GM20431 (cell line): Measurements from ENCODE around the gene EIPR1.

Experiments
- in situ Hi-C: fragments of 300-500 bp; cut with MseI, MboI; formaldehyde crosslinking; loops from one replicate; pipeline ENCODE4 v1.15.0; 2020; ENCODE audit warnings: low sequenced_read_pairs; ENCODE audit not compliant: unreplicated experiment

Gene EIPR1

GRCh38 chr2:3278521-3279218 lies 98.9 kb downstream of the EIPR1 start:
- in situ Hi-C loops, result no loop called here

- in situ Hi-C loops, result no loop called here
Measured at GRCh38 chr2:3277748-3278520, 99.7 kb downstream of the EIPR1 start.

- in situ Hi-C loops, result no loop called here
Measured at GRCh38 chr2:3277050-3277747, 100.4 kb downstream of the EIPR1 start.

- in situ Hi-C loops, result no loop called here
Measured at GRCh38 chr2:3272761-3273160, 104.9 kb downstream of the EIPR1 start.

- in situ Hi-C loops, result no loop called here
Measured at GRCh38 chr2:3270095-3270478, 107.5 kb downstream of the EIPR1 start.

GRCh38 chr2:3269425-3270094 lies 108.1 kb downstream of the EIPR1 start:
- in situ Hi-C loops, result no loop called here

- in situ Hi-C loops, result no loop called here
Measured at GRCh38 chr2:3268705-3269029, 109.0 kb downstream of the EIPR1 start.

- in situ Hi-C loops, result no loop called here
Measured at GRCh38 chr2:3267869-3268704, 109.5 kb downstream of the EIPR1 start.

- in situ Hi-C loops, result no loop called here
Measured at GRCh38 chr2:3266925-3267867, 110.4 kb downstream of the EIPR1 start.

- in situ Hi-C loops, result no loop called here
Measured at GRCh38 chr2:3265981-3266924, 111.4 kb downstream of the EIPR1 start.

- in situ Hi-C loops, result no loop called here
Measured at GRCh38 chr2:3265471-3265870, 112.1 kb downstream of the EIPR1 start.

GRCh38 chr2:3264010-3264744 lies 113.4 kb downstream of the EIPR1 start:
- in situ Hi-C loops, result no loop called here

GRCh38 chr2:3263487-3263886 lies 114.1 kb downstream of the EIPR1 start:
- in situ Hi-C loops, result no loop called here

- in situ Hi-C loops, result no loop called here
Measured at GRCh38 chr2:3262437-3263388, 114.9 kb downstream of the EIPR1 start.

GRCh38 chr2:3261511-3261910 lies 116.1 kb downstream of the EIPR1 start:
- in situ Hi-C loops, result no loop called here

- in situ Hi-C loops, result no loop called here
Measured at GRCh38 chr2:3260959-3261358, 116.7 kb downstream of the EIPR1 start.
